ENCODE results near the gene TTC7B.

The TTC7B gene

DNA sequence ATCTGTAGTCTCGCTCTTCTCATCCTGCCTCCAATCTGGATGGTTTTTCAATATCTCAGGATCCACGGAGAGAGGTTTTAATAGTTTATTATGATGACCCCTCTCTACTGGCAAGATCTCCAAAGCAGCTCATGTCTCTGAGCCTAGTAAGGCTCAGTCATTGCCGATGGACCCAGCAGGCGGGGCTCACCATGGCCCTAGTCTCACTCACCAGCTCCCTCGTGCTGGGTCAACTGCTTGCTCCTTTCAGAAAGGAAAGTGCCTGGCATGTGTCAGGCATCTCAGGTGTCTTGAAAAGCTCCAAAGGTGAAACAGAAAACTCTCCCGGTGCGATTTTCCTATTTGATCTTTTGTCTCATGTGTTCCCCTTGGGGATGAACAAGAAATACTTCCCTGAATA lies 240.4 kb downstream of the TTC7B start:
- DNase-seq (ENCODE audit: low read depth), result no peak

GRCh38 chr14:90575336-90575735 lies 240.9 kb downstream of the TTC7B start:
- DNase-seq (ENCODE audit: low read depth), result no peak

DNA sequence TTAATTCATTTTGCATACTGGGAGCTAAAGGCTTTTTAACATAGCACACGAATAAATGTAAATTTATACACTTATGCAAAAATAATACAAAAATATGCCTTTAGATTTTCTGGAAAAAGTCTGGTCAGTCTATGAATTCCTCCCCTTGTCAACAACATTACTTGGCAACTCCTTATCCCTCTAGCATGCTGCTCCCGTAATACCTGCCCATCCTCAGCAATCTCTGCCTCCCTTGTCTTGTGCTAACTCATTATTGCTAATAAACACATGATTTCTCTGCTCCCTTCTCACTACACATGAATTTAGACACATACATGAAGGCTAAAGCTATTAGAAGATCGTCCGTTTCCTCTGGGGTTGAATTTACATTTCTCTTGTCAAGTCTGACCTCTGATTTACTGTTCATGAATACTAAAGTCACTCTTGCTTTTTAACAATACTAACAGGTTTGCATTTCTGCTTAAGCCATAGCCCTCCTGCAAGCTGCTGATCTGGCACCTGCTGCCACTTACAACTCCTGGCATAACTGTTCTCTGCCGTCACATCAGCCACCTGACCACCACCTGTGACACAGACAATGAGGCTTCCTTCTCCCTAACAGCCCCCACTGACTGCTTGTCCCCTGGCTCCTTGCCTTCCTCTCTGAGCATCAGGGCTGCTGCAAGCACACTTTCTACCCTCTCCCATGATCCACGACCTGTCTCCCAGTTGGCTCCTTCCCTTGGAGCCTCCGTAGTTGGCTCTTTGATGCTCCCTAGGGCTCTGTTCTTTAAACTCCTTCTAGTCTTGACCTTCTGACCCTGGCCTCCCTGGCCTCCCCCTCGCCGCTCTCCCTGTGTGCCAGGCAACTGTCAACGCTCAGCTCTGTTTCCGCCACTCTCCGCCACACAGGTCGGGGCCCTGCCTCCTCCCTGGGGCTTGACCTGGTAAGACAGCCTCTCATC lies 241.8 kb downstream of the TTC7B start:
- no peak for DNase-seq (ENCODE audit: low read depth)

- DNase-seq (ENCODE audit: low read depth), result no peak
Measured at GRCh38 chr14:90573385-90574105, 242.7 kb downstream of the TTC7B start.

GRCh38 chr14:90572441-90573150 lies 243.6 kb downstream of the TTC7B start:
- DNase-seq (ENCODE audit: low read depth), result no peak

DNA sequence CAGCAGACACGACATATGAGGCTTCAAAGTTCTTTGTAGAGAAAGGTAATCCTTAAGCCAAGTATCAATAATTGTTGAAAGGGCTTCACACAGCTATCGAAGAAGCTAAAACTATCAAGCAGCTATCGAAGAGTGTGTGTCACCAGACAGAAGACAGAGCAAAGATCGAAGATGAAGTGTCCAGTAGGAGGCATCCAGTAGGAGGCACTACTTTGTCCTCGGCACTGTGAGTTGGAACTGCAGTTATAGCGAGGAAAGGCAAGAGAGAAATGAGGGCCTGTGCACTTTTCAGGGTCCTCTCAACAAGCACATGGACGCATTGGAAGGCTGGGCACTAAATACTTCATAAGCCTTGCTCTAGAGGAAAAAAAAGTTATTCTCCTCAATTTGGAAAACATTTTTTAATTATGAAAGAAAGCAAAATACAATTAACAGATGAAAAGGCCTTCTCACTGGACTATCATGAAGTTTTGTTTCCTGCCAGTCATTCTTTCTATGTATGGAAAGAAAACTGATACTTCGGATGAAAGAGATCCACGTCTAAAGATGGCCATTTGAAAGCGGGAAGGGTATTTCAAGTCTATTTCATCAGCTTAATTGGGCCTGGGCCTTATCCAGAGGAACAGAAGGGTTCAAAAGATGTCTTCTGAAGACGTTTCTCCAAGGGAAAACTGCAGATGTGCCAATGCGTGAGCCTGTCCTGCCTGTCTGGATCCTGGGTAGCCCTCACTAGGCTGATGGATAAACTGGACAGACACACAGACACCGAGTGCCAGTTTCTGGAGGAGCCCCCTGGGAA lies 244.9 kb downstream of the TTC7B start:
- DNase-seq (ENCODE audit: low read depth), result no peak

- no peak for DNase-seq (ENCODE audit: low read depth)
Measured at GRCh38 chr14:90570461-90570860, 245.8 kb downstream of the TTC7B start.

DNA sequence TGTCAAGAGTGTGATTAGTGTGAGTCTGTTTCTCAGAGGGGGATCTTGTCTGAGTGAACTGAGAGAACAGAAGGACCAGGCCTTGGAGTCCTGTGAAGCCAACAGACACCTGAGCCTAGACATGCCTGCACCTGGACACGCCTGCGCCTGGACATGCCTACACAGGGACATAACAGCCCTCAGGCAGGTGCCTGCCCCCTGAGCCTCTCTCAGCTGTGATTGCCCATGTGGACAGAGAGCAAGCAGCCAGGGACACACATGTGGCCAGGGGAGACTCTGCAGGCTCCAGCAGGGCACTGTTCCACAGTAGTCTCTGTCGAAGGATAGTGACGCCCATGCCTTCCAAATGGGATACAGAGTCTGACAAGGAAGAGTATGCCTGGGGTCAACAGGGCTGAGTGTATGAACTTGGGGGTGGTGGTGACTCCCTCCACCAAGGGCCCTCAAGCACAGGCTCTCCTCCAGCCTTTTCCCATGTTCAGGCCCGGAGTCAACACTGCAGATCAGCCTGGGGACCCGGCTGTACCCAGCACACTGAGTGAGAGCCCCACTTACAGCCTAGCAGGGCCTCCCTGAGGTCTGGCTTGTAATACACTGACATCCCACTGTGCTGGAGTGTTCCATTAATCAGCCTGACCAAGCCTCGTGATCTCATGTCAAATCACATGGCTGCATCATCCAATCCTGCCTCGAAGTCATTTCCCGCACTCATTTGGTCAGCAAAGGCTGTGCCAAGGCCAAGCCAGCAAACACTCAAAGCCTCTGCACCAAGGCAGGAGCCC lies 246.4 kb downstream of the TTC7B start:
- DNase-seq (ENCODE audit: low read depth), result no peak

DNA sequence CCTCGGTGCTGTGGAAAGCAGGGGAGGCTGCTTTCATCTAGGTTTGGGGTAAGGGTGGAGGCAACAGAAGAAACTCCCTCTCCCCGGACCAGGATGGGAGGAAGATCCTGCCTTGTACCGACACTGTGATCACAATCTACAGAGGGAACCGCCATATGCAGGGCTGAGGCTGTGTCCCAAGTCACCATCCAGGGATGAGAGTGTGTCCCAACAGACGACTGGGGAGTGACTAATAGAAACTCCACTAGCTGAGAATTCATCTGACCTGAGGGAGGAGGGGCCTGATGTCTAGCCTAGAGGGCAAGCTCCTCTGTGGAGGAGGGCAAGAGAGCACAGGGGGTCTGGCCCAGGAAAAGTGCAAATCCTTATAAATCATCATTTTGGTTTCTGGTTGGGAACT lies 247.0 kb downstream of the TTC7B start:
- DNase-seq (ENCODE audit: low read depth), result no peak

GRCh38 chr14:90568405-90568804 lies 247.8 kb downstream of the TTC7B start:
- DNase-seq (ENCODE audit: low read depth), result no peak

GRCh38 chr14:90567991-90568390 lies 248.2 kb downstream of the TTC7B start:
- no peak for DNase-seq (ENCODE audit: low read depth)

DNA sequence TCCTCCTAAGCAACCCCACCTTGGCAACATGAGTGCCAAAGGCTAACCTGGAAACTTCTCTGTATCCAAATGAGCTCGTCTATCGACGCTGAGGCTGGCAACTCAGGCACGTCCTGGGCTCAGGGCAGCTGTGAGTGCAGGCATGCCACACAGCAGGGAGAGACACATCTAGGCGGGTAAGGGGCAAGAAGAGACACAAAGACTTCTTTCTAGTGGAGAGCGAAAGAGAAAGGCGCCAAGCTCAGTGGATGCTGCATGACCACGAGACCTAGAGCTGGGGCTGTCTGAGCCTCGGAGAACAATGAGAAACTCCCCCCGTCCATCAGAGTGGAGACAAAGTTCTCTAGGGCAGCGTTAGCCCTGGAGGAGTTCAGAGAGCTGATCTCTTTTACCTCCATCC lies 249.0 kb downstream of the TTC7B start:
- no peak for DNase-seq (ENCODE audit: low read depth)

- no peak for DNase-seq (ENCODE audit: low read depth)
Measured at GRCh38 chr14:90566481-90566880, 249.7 kb downstream of the TTC7B start.

- no peak for DNase-seq (ENCODE audit: low read depth)
Measured at GRCh38 chr14:90564496-90564895, 251.7 kb downstream of the TTC7B start.

- DNase-seq (ENCODE audit: low read depth), result no peak
Measured at GRCh38 chr14:90562652-90563051, 253.6 kb downstream of the TTC7B start.

- no peak for DNase-seq (ENCODE audit: low read depth)
Measured at GRCh38 chr14:90561920-90562319, 254.3 kb downstream of the TTC7B start.

DNA sequence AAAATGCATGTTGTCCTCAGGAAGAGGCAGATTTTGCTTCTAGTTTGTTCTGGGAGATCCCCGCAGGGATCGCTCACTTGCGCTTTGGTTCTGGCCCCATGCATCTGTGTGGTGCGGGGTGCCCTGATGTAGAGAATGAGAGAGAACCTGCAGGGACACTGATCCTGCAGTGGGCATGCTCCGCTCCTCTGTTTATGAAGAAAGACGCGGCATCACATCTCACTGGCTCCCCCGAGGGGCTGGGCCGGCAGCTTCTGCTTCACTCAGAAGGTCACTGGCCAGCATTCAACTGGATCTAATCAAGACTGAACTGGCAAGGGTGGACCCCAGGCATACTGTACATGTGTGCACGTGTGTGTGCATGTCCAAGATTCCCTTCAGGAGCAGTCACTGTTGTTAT lies 255.2 kb downstream of the TTC7B start:
- no peak for DNase-seq (ENCODE audit: low read depth)

DNA sequence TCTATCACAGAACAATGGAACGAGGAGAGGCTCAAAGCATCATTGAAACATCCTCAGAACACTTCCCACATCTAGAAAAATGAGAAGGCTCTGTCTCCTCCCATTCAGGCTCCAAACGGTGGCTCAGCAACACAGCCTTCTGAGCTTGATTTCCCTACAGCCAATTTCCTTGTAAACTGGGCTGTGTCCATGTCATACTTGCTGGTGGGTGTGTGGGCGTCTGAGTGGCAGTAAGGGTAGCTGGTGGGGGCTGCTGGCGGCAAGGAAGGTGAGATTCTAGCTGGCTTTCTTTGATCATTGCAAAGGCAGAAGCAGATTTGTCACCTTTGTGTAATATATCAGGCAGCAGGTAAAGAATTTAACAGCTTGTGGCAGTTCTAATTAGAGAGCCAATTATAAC lies 255.7 kb downstream of the TTC7B start:
- no peak for DNase-seq (ENCODE audit: low read depth)

DNA sequence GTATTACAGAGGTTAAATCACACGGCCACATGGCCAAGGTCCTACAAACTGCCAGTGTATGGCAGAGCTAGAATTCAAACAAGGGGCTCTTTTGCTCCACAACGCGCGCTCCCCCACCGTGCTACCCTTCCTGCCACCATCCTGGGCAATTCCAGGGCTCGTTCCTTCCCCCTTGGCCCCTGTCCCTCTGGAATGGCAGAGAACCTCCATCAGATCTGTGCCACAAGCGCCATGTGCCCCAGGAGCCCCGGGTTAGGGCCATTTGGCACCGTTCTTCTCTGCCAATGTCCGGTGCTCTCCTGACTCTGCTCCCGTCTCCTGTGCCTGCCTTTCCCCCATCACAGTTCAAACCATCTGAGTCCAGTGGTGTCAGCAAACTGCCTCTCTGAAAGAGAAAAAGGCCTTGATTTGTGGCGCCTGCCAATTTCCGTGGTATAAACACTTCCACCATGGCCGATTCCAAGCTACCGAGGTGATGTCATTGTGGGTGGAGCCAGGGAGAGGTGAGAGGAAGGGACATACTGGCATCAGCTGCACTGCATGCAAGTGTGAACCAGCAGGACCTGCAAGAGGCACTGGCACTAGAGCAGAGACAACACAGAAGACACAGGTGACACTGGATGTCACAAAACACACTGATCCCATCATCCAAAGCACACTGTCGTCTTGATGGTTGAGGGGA lies 256.3 kb downstream of the TTC7B start:
- no peak for DNase-seq (ENCODE audit: low read depth)

DNA sequence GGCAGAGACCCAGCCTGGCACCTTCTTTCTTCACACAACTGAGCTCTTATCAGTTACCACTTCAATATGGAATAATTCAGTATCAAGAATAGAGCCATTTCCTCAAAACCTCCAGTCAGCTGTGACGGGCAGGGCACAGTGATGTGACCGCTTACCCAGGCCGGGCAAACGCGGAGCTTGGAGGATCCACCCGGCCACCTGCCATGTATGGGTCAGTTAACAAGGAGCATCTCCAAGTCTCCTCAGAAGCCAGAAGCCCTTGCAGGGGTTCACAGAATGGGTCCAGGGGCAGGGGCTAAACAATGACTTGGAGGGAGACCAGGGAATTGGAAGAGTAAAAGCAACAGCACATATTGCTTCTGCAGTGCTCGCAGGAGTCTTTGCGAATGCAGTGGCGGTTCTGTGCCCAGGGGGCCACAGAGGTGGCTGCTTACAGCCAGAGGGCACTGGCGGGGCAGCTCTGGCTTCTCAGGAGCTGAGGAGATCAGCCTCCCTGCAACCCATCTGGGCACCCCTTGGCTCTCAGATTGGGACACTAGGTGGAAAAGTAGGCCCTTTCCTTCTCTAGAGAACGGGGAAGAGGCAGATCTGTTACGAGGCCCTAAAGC lies 257.1 kb downstream of the TTC7B start:
- no peak for DNase-seq (ENCODE audit: low read depth)
